DND-41 (cell line): ENCODE results near the gene CFAP410.

Experiments
- CTCF ChIP-seq: IDR thresholded peaks from 2 replicates; pipeline ENCODE4 v1.5.1; 2012; ENCODE audit warnings: borderline replicate concordance, low read length, moderate library complexity, mild to moderate bottlenecking; ENCODE audit not compliant: poor library complexity, severe bottlenecking; ENCODE audit errors: extremely low read depth
- EZH2 ChIP-seq: IDR thresholded peaks from 3 replicates; pipeline ENCODE4 v1.6.1; 2012; ENCODE audit warnings: borderline replicate concordance, low read depth, mild to moderate bottlenecking, moderate library complexity, low read length, inconsistent platforms; ENCODE audit not compliant: severe bottlenecking

- TF ChIP-seq CTCF (no peak), EZH2 (no peak)
Measured at GRCh38 chr21:44322621-44323325, 16.4 kb downstream of the CFAP410 start.
